H1 (cell line): Measurements from ENCODE around the gene RABEPK. TPM values are rescaled to one million over a fixed set of nuclear protein-coding genes. Genes with fewer than 3 reads are reported as not detected.
"Not testable (repeated sequence)": the region's sequence is repeated elsewhere in the genome, so short reads cannot be mapped to it uniquely, and the experiment has no call there.

Experiments used
- CTCF ChIA-PET: fragments of 300-600 bp; sonication (Branson Sonifier 250); formaldehyde crosslinking; loops from one replicate; lab custom pipeline; 2021; ENCODE audit not compliant: partially characterized antibody; lab: Charles Lee
- POLR2A ChIA-PET: fragments of 300-600 bp; sonication (Branson Sonifier 250); formaldehyde crosslinking; loops from one replicate; lab custom pipeline; 2021; ENCODE audit warnings: inconsistent platforms; ENCODE audit not compliant: partially characterized antibody; lab: Charles Lee
- DNase-seq, 2 experiments: peaks; one replicate each; pipeline versions ENCODE4 v3.0.0 to v3.0.0-alpha.2; 2010 to 2022; ENCODE audit warnings: low spot score in 2 of 2, low read depth in 1 of 2, mixed read lengths in 1 of 2
- FAIRE-seq: peaks from 2 replicates; lab custom pipeline; 2011; peaks lifted over from hg19 to GRCh38; lab: Jason Lieb, UNC
- H2AFZ ChIP-seq: 2 replicates; pipeline ENCODE4 v1.8.1; 2012; ENCODE audit warnings: low read length, inconsistent platforms
- H2AK5ac ChIP-seq: 2 replicates; pipeline ENCODE4 v1.6.1; 2013; ENCODE audit warnings: low read depth, low read length
- H2BK120ac ChIP-seq: replicated peaks from 2 replicates; pipeline ENCODE3; 2013; ENCODE audit warnings: low read depth, low read length, inconsistent platforms
- H2BK12ac ChIP-seq: 2 replicates; pipeline ENCODE4 v1.6.1; 2013; ENCODE audit warnings: low read depth, low read length
- H2BK15ac ChIP-seq: 2 replicates; pipeline ENCODE4 v1.6.1; 2013; ENCODE audit warnings: low read length
- H2BK20ac ChIP-seq: 2 replicates; pipeline ENCODE4 v1.6.1; 2013; ENCODE audit warnings: low read length
- H2BK5ac ChIP-seq: 2 replicates; pipeline ENCODE4 v1.6.1; 2013; ENCODE audit warnings: low read depth, low read length
- H3K14ac ChIP-seq: 2 replicates; pipeline ENCODE4 v1.6.1; 2013; ENCODE audit warnings: inconsistent platforms; ENCODE audit not compliant: insufficient read length
- H3K18ac ChIP-seq: 2 replicates; pipeline ENCODE4 v1.6.1; 2013; ENCODE audit warnings: low read length; ENCODE audit errors: extremely low read depth
- H3K23ac ChIP-seq: 2 replicates; pipeline ENCODE4 v1.6.1; 2013; ENCODE audit warnings: inconsistent platforms; ENCODE audit not compliant: insufficient read length
- H3K23me2 ChIP-seq: 2 replicates; pipeline ENCODE4 v1.6.1; 2013; ENCODE audit warnings: low read depth, low read length
- H3K27ac ChIP-seq: 2 replicates; pipeline ENCODE4 v1.6.1; 2011; ENCODE audit warnings: low read depth, low read length, inconsistent platforms
- H3K27me3 ChIP-seq, 4 experiments: replicated peaks in 1 of 4; 1 replicate in 1 of 4; 2 replicates in 3 of 4; pipeline versions ENCODE4 v1.6.1 to v1.8.1; 2011 to 2013; ENCODE audit warnings: low read length in 3 of 4, mild to moderate bottlenecking in 3 of 4, inconsistent platforms in 2 of 4, mixed read lengths in 2 of 4, moderate library complexity in 1 of 4; ENCODE audit not compliant: control insufficient read depth in 3 of 4, insufficient read depth in 3 of 4; ENCODE audit errors: extremely low read depth in 1 of 4
- H3K36me3 ChIP-seq, 4 experiments: 2 replicates each; pipeline versions ENCODE4 v1.6.1 to v1.8.1; 2011 to 2013; ENCODE audit warnings: mild to moderate bottlenecking in 4 of 4, low read length in 3 of 4, moderate library complexity in 2 of 4, control low read depth in 1 of 4, inconsistent platforms in 1 of 4; ENCODE audit not compliant: insufficient read depth in 4 of 4, control insufficient read depth in 2 of 4
- H3K4ac ChIP-seq: replicated peaks from 2 replicates; pipeline ENCODE3; 2013; ENCODE audit warnings: low read length, low read depth, mixed read lengths, inconsistent platforms; ENCODE audit not compliant: insufficient read length
- H3K4me1 ChIP-seq, 4 experiments: replicated peaks in 1 of 4; 1 replicate in 1 of 4; 2 replicates in 3 of 4; pipeline versions ENCODE4 v1.6.1 to v1.8.1; 2011 to 2013; ENCODE audit warnings: low read length in 3 of 4, inconsistent platforms in 2 of 4, mixed read lengths in 1 of 4; ENCODE audit not compliant: insufficient read depth in 4 of 4, control insufficient read depth in 3 of 4
- H3K4me2 ChIP-seq, 2 experiments: 2 replicates each; pipeline versions ENCODE4 v1.6.1 to v1.8.1; 2011 to 2013; ENCODE audit warnings: low read depth in 2 of 2, low read length in 2 of 2, control low read depth in 1 of 2, inconsistent platforms in 1 of 2, mild to moderate bottlenecking in 1 of 2; ENCODE audit not compliant: insufficient read depth in 1 of 2
- H3K4me3 ChIP-seq, 4 experiments: fragments of 200-600, 300-600 bp in 1 of 4; sonication (generic), shearing (Covaris generic), sonication (Bioruptor Twin) in 1 of 4; 2 replicates each; pipeline versions ENCODE4 v1.5.1 to v1.8.1; 2011 to 2016; ENCODE audit warnings: low read length in 4 of 4, low read depth in 3 of 4, control low read depth in 2 of 4, inconsistent platforms in 2 of 4, mild to moderate bottlenecking in 2 of 4, mixed read lengths in 1 of 4, moderate library complexity in 1 of 4; ENCODE audit not compliant: insufficient read depth in 2 of 4; ENCODE audit errors: extremely low read depth in 1 of 4
- H3K56ac ChIP-seq: replicated peaks from 2 replicates; pipeline ENCODE3; 2013; ENCODE audit warnings: low read depth, mild to moderate bottlenecking, mixed read lengths, low read length, inconsistent platforms; ENCODE audit not compliant: insufficient read length
- H3K79me1 ChIP-seq: 2 replicates; pipeline ENCODE4 v1.6.1; 2013; ENCODE audit warnings: low read depth, low read length, control low read depth
- H3K79me2 ChIP-seq, 2 experiments: 2 replicates each; pipeline versions ENCODE4 v1.6.1 to v1.8.1; 2012 to 2013; ENCODE audit warnings: low read length in 2 of 2, mild to moderate bottlenecking in 2 of 2, inconsistent platforms in 1 of 2; ENCODE audit not compliant: insufficient read depth in 2 of 2, control insufficient read depth in 1 of 2
- H3K9ac ChIP-seq, 4 experiments: replicated peaks in 1 of 4; 1 replicate in 1 of 4; 2 replicates in 3 of 4; pipeline versions ENCODE4 v1.6.1 to v1.8.1; 2011 to 2013; ENCODE audit warnings: low read depth in 3 of 4, low read length in 3 of 4, control low read depth in 2 of 4, mild to moderate bottlenecking in 2 of 4, moderate library complexity in 2 of 4, inconsistent platforms in 1 of 4; ENCODE audit errors: extremely low read depth in 1 of 4
- H3K9me3 ChIP-seq, 2 experiments: 2 replicates each; pipeline versions ENCODE4 v1.6.1 to v1.8.1; 2012 to 2013; ENCODE audit warnings: mild to moderate bottlenecking in 2 of 2, moderate library complexity in 2 of 2, control low read depth in 1 of 2, inconsistent platforms in 1 of 2, low read depth in 1 of 2, low read length in 1 of 2, mixed read lengths in 1 of 2; ENCODE audit not compliant: insufficient read depth in 2 of 2
- H4K20me1 ChIP-seq, 2 experiments: replicated peaks in 1 of 2; 2 replicates each; pipeline versions ENCODE3 to v1.8.1; 2011 to 2013; ENCODE audit warnings: inconsistent platforms in 2 of 2, low read length in 2 of 2, mild to moderate bottlenecking in 1 of 2; ENCODE audit not compliant: insufficient read depth in 2 of 2, control insufficient read depth in 1 of 2
- H4K5ac ChIP-seq: 2 replicates; pipeline ENCODE4 v1.6.1; 2013; ENCODE audit warnings: low read length, low read depth, mixed read lengths, inconsistent platforms; ENCODE audit not compliant: insufficient read length
- H4K8ac ChIP-seq: 2 replicates; pipeline ENCODE4 v1.8.0; 2013; ENCODE audit warnings: mild to moderate bottlenecking, moderate library complexity, low read length, inconsistent platforms; ENCODE audit not compliant: insufficient read depth; ENCODE audit errors: extremely low read depth
- H4K91ac ChIP-seq: replicated peaks from 2 replicates; pipeline ENCODE3; 2013; ENCODE audit warnings: low read length, mixed read lengths, inconsistent platforms; ENCODE audit not compliant: insufficient read length
- CHD2 ChIP-seq: IDR thresholded peaks from 2 replicates; pipeline ENCODE4 v1.6.1; 2012; ENCODE audit warnings: low read length, improper control_type of control experiment
- TBP ChIP-seq: IDR thresholded peaks from 2 replicates; pipeline ENCODE4 v1.6.1; 2011; ENCODE audit warnings: low read depth, low read length, improper control_type of control experiment
- polyA plus RNA-seq, 7 experiments: library from polyadenylated mRNA; depleted of rRNA in 3 of 7; stranded (reverse) in 5 of 7; unstranded in 2 of 7; fragments of >200 nt in 5 of 7; fragments of 200-250 nt in 2 of 7; gene quantifications; 1 replicate in 5 of 7; 2 replicates in 1 of 7; 4 replicates in 1 of 7; pipeline versions ENCODE4 v1.2.1 to v1.2.3, GENCODE V29; 2011 to 2013; ENCODE audit warnings: missing spikeins in 2 of 7, mixed read lengths in 2 of 7
- total RNA-seq: library from RNA; stranded (reverse); fragmentation: NEBNext Ultra II Directional; extraction: Animal tissue kit (Norgen Biotek cat#: 25700); gene quantifications from 2 replicates; pipeline ENCODE4 v1.2.1, GENCODE V29; 2021
- TF ChIP-seq, protein P1 (sequence below): IDR thresholded peaks from 2 replicates; pipeline ENCODE4 v1.6.1; 2011; ENCODE audit warnings: low read depth, mild to moderate bottlenecking, low read length; ENCODE audit not compliant: insufficient read depth

Gene RABEPK
- total and polyA plus RNA-seq, 2 of the 8 experiments (the other 6 are each of a cell fraction or from before 2014, with no cell fraction given) = 26.3 to 34.3 TPM

DNA sequence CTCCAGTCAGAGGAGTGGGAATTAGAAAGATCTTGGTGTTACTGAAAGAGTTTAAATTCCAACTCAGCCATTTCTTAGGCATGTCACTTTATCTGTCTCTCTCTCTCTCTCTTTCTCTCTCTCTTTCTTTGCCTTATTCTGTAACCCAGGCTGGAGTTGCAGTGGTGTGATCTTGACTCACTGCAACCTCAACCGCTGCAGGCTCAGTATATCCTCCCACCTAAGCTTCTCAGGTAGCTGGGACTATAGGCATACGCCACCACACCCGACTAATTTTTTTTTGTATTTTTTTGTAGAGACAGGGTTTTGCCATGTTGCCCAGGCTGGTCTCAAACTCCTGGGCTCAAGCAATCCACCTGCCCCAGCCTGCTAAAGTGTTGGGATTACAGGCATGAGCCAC is 18.3 kb downstream of the RABEPK start (continued):
- TF ChIP-seq CHD2 = no peak
- TF ChIP-seq TBP = no peak
- TF ChIP-seq, protein P1, sequence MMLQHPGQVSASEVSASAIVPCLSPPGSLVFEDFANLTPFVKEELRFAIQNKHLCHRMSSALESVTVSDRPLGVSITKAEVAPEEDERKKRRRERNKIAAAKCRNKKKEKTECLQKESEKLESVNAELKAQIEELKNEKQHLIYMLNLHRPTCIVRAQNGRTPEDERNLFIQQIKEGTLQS = no peak

DNA sequence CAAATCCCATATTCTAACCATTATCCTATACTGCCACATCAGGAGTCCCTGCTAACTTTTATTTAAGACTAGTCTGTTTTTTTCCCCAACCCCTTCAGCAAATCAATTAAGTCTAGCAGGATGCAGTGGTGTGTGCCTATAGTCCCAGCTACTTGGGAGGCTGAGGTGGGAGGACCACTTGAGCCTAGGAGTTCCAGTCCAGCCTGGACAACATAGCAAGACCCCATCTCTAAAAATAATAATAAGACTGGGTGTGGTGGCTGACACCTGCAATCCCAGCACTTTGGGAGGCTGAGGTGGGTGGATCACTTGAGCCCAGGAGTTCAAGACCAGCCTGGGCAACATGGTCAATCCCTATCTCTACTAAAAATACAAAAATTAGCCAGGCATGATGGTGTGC is 24.5 kb downstream of the RABEPK start:
- H3K27ac ChIP-seq, CTCF ChIA-PET, H3K23ac ChIP-seq, H3K4me1 ChIP-seq, H3K14ac ChIP-seq, H2BK5ac ChIP-seq, H2AFZ ChIP-seq, H2BK20ac ChIP-seq, H3K18ac ChIP-seq, H4K91ac ChIP-seq, H3K23me2 ChIP-seq, H3K4me3 ChIP-seq, DNase-seq, H3K4me2 ChIP-seq, H2BK15ac ChIP-seq, H3K56ac ChIP-seq, H3K4ac ChIP-seq, H3K9me3 ChIP-seq, H3K79me1 ChIP-seq, H2BK12ac ChIP-seq, H4K8ac ChIP-seq, H4K20me1 ChIP-seq, H4K5ac ChIP-seq, H2BK120ac ChIP-seq, H3K9ac ChIP-seq, FAIRE-seq, H3K27me3 ChIP-seq, H2AK5ac ChIP-seq, H3K79me2 ChIP-seq: not testable (repeated sequence)
- POLR2A ChIA-PET = interaction anchor here (0.9 kb wide), 1 partner anchor 460 kb away, joined by 3 read pairs; no protein-coding TSS in a partner anchor
- H3K36me3 ChIP-seq = peaks cover 2 to 10% (median 3%) of the 10 kb centered on the region in 4 experiments; a peak in 5 of 8 replicates
